Stimulated activated CD8-positive, alpha-beta memory T cell treated with anti-CD3 and anti-CD28 coated beads, Interleukin-7, amount 100 ng/mL, for 24 hours (primary cell): ENCODE measurements around the gene SH3GLB1.
A peak's percentile ranks its signal among the peaks of the same experiment; 100 is the strongest.
"Not testable (repeated sequence)": the region's sequence is repeated elsewhere in the genome, so short reads cannot be mapped to it uniquely, and the experiment has no call there.

Experiments used
- DNase-seq: peaks from one replicate; pipeline ENCODE4 v3.0.0-alpha.2; 2020; ENCODE audit warnings: low read depth

SH3GLB1 gene

GRCh38 chr1:86704458-86704971 lies at the start of gene SH3GLB1:
TSS of gene SH3GLB1 (plus strand) at chr1:86704576. CDS start at chr1:86704900, 324 bp downstream.
- DNase-seq: peak; percentile 82

GRCh38 chr1:86658381-86658780 lies 46.0 kb upstream of the SH3GLB1 start:
- DNase-seq: not testable (repeated sequence)

- DNase-seq: no peak
Observed at GRCh38 chr1:86666368-86666767, 38.0 kb upstream of the SH3GLB1 start.

- no peak for DNase-seq
Observed at GRCh38 chr1:86687595-86687994, 16.8 kb upstream of the SH3GLB1 start.

- no peak for DNase-seq
Observed at GRCh38 chr1:86692641-86693040, 11.7 kb upstream of the SH3GLB1 start.

GRCh38 chr1:86695400-86695799 lies 9.0 kb upstream of the SH3GLB1 start:
- no peak for DNase-seq

- DNase-seq: no peak
Observed at GRCh38 chr1:86696522-86696921, 7.9 kb upstream of the SH3GLB1 start.

GRCh38 chr1:86699186-86699585 lies 5.2 kb upstream of the SH3GLB1 start:
- no peak for DNase-seq

GRCh38 chr1:86701731-86702130 lies 2.6 kb upstream of the SH3GLB1 start:
- no peak for DNase-seq

GRCh38 chr1:86702954-86703494 lies 1.4 kb upstream of the SH3GLB1 start:
- not testable (repeated sequence) for DNase-seq

- DNase-seq: no peak
Observed at GRCh38 chr1:86703696-86704457, 499 bp upstream of the SH3GLB1 start.

GRCh38 chr1:86704972-86705664 lies 742 bp downstream of the SH3GLB1 start:
- DNase-seq: no peak

GRCh38 chr1:86705665-86705985 lies 1.2 kb downstream of the SH3GLB1 start:
- no peak for DNase-seq

GRCh38 chr1:86706018-86706635 lies 1.8 kb downstream of the SH3GLB1 start:
- no peak for DNase-seq

GRCh38 chr1:86708920-86709319 lies 4.5 kb downstream of the SH3GLB1 start:
- DNase-seq: no peak

- DNase-seq: no peak
Observed at GRCh38 chr1:86712088-86712860, 7.9 kb downstream of the SH3GLB1 start.

- no peak for DNase-seq
Observed at GRCh38 chr1:86713477-86713876, 9.1 kb downstream of the SH3GLB1 start.

GRCh38 chr1:86714159-86714558 lies 9.8 kb downstream of the SH3GLB1 start:
- DNase-seq: no peak

- DNase-seq: no peak
Observed at GRCh38 chr1:86714561-86715244, 10.3 kb downstream of the SH3GLB1 start.

GRCh38 chr1:86718786-86719185 lies 14.4 kb downstream of the SH3GLB1 start:
- DNase-seq: no peak

- no peak for DNase-seq
Observed at GRCh38 chr1:86731416-86731815, 27.0 kb downstream of the SH3GLB1 start.
